CD4-positive, alpha-beta T cell treated with Interleukin-4 for 1 hour (primary cell): ENCODE measurements around the gene SSU72.
A peak's percentile ranks its signal among the peaks of the same experiment; 100 is the strongest.
"Not testable (repeated sequence)": the region's sequence is repeated elsewhere in the genome, so short reads cannot be mapped to it uniquely, and the experiment has no call there.

Source experiments
- DNase-seq, 2 donors: peaks; one replicate each; pipeline ENCODE4 v3.0.0-alpha.2; 2020 to 2022

Gene SSU72

GRCh38 chr1:1524750-1525383 lies 49.8 kb downstream of the SSU72 start:
- not testable (repeated sequence) for DNase-seq

- not testable (repeated sequence) for DNase-seq
These were observed 51.0 kb downstream of the SSU72 start for GRCh38 chr1:1523651-1524050.

GRCh38 chr1:1523226-1523625 lies 51.4 kb downstream of the SSU72 start:
- not testable (repeated sequence) for DNase-seq

- not testable (repeated sequence) for DNase-seq
These were observed 52.1 kb downstream of the SSU72 start for GRCh38 chr1:1522536-1522935.

GRCh38 chr1:1521331-1521730 lies 53.3 kb downstream of the SSU72 start:
- DNase-seq: no peak

GRCh38 chr1:1519805-1520505 lies 54.7 kb downstream of the SSU72 start:
- DNase-seq: not testable (repeated sequence)

- DNase-seq: not testable (repeated sequence)
These were observed 56.0 kb downstream of the SSU72 start for GRCh38 chr1:1518621-1519007.

GRCh38 chr1:1517973-1518620 lies 56.6 kb downstream of the SSU72 start:
- no peak for DNase-seq

GRCh38 chr1:1516923-1517322 lies 57.7 kb downstream of the SSU72 start:
- DNase-seq: not testable (repeated sequence)

GRCh38 chr1:1514376-1514775 lies 60.3 kb downstream of the SSU72 start:
- DNase-seq: peak in 1 of 2 donors; percentile 53

- not testable (repeated sequence) for DNase-seq
These were observed 61.0 kb downstream of the SSU72 start for GRCh38 chr1:1513675-1514074.

- DNase-seq: peak in 1 of 2 donors; percentile 26
These were observed 62.2 kb downstream of the SSU72 start for GRCh38 chr1:1512425-1512824.

GRCh38 chr1:1511533-1512285 lies 63.0 kb downstream of the SSU72 start, which contains the start of gene ATAD3A:
Gene ATAD3A, plus strand, starts transcription at chr1:1512162. Its CDS starts 107 bp downstream, at chr1:1512269.
- peak; percentile 96 to 97 for DNase-seq

GRCh38 chr1:1510912-1511532 lies 63.6 kb downstream of the SSU72 start:
- peak in 1 of 2 donors; percentile 8 for DNase-seq

GRCh38 chr1:1509465-1509850 lies 65.2 kb downstream of the SSU72 start:
- DNase-seq: not testable (repeated sequence)

GRCh38 chr1:1508775-1509464 lies 65.7 kb downstream of the SSU72 start:
- not testable (repeated sequence) for DNase-seq

- DNase-seq: no peak
These were observed 67.4 kb downstream of the SSU72 start for GRCh38 chr1:1507305-1507704.

- DNase-seq: not testable (repeated sequence)
These were observed 68.9 kb downstream of the SSU72 start for GRCh38 chr1:1505801-1506200.

GRCh38 chr1:1505366-1505798 lies 69.3 kb downstream of the SSU72 start:
- DNase-seq: peak; percentile 48 to 64

- DNase-seq: peak; percentile 81 to 85
These were observed 69.8 kb downstream of the SSU72 start for GRCh38 chr1:1504777-1505365.

GRCh38 chr1:1495461-1495975 lies 79.1 kb downstream of the SSU72 start:
- DNase-seq: not testable (repeated sequence)
